HG02970 (cell line): ENCODE measurements around the gene PLA2G4A.
"Not testable (repeated sequence)": the region's sequence is repeated elsewhere in the genome, so short reads cannot be mapped to it uniquely, and the experiment has no call there.

Experiments used
- ATAC-seq: cut with Tn5 transposase; IDR thresholded peaks from one replicate; pipeline ENCODE4 v1.9.1; 2021; ENCODE audit warnings: mild to moderate bottlenecking, moderate library complexity, moderate number of reproducible peaks; ENCODE audit not compliant: unreplicated experiment, low FRiP score

The PLA2G4A gene

DNA sequence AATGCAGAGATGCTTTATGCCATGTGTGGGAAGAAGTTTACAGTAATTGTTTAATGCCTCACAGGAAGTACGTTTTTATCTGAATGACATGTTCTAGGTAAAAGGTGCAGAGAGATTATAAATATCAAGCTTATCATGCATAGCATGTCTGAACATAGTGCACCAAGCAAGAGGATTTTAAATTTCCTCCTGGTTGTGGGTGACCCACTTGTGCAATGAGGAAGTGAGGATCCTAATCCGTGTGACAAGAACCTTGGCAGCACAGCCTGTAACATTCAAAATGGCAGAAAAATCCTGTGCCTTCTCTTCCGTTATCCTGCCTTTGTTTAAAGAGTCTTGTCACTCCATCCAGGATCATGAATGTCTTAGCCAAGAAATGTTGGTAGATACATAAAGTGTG lies 75.6 kb downstream of the PLA2G4A start:
- no peak for ATAC-seq

DNA sequence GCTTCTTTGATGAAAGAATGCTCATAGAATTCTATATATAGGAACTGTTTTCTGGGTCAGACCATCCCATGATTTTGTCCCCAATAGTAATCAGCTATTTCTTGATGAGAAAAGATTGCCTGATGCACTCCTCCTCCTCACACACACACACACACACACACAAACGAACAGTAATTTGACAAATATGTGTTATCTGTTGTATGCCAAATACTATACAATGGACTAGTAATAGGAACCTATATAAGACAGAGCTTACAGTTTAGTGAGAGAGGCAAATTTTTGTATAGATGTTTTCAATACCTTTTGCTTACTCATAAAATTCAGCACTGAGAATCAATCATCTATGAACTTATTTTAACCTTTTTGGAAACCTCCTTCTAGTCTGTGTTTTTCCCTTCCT lies 76.8 kb downstream of the PLA2G4A start:
- ATAC-seq, result no peak

DNA sequence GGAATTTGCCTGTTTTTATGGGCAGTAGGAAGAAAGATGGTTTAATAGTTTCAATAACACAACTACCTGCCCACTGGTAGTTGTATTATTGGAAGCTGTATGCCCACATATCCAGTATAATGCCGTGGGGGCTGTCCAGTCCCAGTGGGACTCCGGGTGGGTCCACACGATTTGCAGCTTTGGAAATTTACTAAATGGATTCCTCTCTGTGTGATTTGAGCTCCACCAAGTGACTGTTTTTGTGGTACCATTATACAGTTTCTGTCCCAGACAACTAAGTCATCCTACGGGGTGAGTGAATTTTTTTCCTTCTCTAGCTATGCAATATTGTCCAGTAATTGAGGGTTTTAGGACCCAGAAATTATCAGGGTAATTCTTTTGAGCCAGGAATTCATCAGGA lies 86.8 kb downstream of the PLA2G4A start:
- no peak for ATAC-seq

DNA sequence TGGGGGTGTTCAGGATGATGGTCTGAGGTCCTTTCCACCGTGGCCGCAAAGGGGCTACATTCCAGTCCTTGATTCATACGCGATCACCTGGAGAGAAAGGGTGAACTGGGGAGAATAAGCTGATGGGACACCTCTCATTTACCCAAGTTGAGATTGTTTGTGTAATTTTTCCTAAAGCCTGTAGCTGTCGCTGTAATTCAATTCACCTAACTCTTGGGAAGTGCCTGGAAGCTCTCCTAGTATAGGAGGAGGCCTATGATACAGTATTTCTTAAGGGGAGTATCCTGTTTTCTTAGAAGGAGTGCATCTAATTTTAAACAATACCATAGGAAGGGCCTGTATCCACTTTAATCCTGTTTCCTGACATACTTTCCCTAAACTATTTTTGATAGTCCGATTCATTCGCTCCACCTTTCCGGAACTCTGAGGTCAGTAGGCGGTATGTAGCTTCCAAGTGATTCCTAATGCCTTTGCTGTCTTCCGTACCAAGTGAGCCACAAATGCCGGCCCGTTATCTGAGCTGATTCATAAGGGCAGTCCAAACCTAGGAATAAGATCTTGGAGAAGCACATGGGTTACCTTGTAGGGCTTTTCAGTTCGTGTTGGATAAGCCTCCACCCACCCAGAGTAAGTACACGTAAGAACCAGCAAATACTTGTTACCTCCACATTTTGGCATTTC lies 88.5 kb downstream of the PLA2G4A start:
- ATAC-seq, result not testable (repeated sequence)

DNA sequence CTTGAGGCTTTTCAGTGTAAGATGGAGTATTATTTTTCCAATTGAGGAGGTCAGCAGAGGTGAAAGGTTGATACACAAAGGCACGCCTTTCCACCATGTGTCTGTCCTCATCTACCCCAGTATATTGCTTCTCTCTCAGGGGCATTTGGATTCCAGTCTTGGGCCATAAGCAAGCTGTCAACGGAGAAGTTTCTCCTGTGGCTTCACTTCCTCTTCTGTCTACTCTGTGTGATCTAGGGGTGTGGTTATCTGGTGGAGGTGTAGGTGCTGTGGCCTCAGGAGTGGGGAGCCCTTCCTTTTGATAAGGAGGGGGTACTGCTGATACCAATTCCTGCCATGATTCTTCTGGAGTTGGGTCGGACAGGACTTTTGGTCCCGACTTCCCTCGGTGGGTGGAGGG lies 92.6 kb downstream of the PLA2G4A start:
- not testable (repeated sequence) for ATAC-seq

DNA sequence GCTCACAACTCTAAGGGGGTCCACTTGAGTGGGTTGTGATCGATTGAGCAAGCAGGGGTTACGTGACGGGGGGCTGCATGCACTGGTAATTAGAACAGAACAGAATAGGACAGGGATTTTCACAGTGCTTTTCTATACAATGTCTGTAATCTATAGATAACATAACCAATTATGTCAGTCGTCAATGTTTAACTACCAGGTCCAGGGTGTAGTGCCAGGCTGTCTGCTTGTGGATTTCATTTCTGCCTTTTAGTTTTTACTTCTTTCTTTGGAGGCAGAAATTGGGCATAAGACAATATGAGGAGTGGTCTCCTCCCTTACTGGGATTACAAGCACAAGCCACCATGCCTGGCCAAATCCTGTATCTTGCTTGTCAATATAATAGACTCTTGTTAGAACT lies 94.1 kb downstream of the PLA2G4A start:
- ATAC-seq, result not testable (repeated sequence)

DNA sequence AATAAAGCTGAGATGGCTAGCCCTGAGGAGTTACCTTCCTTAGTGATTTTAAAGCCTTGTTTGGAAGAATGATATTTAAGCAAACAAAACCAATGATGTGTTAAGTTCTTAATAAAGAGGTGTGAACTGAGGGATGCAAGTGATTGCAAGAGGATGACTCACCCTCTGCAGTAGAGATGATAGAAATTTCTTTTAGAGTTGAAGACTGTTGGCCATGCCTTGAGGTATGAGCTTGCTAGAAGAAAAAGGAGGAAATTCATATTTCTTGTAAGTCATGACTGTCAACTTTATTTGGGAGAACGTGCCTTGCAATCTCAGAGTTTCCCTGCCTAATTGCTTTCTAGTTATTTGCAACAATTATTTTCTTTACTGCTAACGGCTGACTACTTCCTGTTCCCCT lies 94.7 kb downstream of the PLA2G4A start:
- ATAC-seq, result no peak

DNA sequence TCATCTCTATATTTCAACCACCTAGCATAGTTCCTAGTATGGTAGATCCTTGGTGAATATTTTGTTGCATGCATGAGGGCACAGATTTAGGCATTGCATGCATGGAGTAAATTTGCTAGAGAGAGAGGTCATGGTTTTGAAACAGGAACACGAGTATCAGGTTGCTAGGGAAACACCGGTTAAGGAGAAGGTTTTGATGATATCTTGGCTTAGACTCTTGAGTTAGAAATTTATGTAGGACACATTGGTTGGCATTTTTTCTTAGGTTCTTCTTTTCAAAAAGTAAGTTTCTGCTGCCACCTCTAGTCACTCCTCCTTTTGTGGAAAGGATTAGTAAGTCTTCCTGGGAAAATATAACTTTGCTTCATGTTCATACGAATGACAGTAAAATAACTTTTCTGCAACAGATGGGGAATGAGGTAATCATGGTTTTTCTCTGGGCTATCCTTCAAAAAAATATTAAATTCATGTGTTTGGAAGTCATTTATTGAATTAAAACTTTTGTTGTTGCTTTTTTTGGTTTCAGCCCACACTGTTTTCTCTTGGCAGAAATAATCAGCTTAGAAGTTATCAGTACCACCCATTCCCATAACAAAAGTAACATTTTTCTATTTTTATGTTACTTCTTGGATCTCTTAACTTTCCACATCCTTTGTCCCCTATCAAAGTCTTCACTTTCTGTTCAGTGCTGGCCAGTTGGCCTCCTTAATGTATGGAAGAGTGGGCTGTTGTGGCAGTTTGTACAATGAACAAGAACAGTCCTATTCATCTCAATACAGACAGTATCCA lies 97.3 kb downstream of the PLA2G4A start:
- no peak for ATAC-seq

DNA sequence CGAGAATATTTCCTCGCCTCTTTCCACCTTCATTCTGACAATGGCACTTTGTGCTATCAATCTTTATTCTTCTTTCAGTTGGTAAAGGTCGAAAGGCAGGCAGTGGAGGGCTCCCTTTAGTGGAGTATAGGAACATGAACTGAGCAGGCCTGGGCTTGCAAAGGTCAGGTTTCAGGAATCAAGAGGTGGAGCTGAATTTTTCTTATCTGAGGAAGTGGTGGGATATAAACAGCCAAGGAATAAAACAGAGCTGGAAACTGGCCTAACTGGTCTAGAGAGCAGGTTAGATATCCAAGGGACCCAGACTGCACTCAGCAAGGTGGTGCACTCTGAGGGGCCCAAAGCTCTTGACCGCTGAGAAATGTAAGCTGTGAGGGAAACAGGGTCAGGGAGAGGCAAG lies 99.1 kb downstream of the PLA2G4A start:
- ATAC-seq, result no peak

DNA sequence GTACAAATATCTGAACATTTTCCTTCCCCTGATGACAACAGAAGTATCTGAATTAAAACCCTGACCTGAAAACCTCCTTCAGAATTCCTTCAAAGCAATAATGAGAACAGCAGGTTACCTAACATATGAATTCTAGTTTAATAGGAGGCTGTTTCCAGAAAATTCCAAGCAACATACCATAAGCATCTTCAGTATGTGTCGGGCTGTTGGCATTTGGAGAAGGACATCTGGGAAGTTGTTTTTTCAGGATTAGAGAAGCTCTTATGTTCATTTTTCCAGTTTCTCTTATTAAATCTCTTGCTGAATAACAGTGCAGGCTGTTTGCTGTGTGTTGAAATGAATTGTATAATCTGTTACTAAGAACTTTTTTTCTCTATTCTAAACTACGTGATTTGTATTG lies 101.5 kb downstream of the PLA2G4A start:
- no peak for ATAC-seq

DNA sequence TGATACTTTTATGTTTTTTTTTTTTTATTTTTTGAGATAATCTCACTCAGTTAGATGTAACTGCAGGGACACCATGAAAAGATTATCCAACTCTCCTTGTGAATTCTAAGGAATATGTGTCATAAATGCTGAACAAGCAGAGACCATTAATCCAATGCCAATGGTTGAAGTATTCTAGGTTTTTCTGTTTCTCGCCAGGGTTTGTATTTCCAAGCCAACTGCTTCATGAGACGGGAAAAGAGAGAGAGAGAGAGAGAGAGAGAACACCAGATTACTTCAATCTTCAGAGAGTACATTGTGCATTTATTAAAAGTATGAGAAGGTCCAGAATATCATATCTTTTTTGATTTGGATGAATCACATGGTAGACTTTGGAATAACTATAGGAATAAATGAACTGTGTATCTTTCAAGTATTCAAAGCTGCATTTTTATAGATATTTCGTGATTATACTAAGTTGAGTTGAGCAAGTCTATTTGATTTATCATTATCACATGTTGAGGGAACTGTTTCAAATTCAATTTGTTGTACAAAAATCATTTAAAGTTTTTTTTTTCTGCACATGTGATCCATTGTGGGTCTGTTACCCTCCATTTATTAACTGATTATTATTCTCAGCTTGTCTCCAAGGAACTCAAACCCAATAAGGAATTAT lies 108.4 kb downstream of the PLA2G4A start:
- ATAC-seq, result no peak

DNA sequence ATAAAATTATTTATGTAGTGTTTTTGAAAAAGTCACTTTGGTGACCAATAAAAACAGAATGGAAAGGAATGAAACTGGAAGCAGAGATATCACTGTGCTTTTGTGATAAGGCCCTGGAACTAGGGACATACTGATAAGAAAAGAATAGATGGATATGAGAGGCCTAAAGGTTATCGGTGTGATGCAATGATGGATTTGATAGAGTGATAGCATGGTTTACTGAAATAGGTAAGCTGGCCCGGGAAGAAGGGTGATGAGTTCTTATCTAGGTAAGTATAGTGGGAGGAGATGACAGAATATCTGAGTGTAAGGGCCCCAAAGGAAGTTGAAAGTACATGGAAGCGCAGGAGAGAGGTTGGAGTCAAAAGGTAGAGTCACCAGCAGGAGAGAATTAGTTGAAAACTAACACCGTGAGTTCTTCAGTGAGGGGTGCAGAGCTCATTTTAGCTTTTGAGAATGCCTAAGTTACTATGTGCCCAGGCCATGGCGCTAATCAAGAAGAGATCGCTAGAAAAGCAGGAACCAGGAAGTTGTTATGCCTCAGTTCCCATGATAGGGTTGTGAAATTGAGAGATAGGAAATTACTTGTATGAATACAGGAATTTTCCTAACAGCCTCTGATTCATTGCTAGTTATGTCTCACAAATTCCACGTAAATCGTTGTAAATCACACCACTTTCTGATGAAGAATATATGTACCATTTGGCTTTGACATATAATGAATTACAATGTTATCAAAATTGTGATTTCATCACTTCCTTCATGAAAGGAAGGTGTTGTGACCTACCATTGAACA lies 115.3 kb downstream of the PLA2G4A start:
- no peak for ATAC-seq

DNA sequence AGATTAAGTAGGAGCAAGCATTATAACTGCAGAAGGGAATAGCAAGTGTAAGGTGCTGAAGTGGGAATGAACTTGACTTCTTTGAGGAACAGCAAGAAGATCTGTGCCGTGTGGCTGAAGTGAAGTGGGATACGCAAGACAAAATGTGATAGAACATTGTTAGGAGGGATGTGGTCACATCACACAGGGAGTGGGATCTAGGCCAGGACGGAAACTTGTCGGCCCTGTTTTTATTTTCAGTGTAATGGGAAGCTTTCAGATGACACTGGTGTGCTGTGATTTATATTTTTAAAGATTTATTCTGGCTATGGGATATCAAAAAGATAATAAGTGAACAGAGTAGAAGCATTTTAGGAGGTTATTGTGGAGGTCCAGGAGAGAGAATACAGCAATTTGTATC lies 116.4 kb downstream of the PLA2G4A start:
- no peak for ATAC-seq

DNA sequence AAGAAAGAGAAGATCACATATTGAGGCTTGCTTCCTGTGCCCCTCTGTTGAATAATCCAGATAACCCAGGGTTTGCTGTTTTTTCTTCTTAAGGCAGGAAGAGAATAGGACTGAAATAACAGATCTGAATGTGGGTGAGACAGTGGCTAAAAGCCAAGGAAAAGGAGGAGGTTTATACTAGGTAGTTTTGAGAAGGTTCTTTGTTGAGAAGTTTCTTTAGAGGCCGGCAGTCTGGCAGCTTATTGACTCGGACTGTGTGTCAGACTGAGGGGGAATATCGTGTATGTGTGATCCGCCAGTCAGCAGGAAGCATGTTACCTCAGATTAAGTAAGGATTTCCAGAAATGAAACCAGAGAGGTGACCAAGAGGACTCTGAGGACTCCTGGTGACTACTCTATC lies 119.8 kb downstream of the PLA2G4A start:
- ATAC-seq, result no peak

DNA sequence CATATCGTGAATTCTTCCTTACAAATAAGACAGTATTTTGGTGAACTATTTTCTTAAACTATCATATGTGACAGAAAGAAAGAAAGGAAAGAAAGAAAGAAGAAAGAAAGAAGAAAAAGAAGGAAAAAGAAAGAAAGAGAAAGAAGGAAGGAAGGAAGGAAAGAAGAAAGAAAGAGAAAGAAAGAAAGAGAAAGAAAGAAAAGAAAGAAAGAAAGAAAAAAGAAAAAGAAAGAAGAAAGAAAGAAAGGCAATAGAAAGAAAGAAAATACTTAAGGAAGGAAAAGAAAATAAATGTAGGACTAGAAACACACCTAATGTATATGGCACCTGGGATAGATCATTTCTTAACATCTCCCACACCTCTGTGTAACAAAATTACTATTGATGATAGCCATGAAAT lies 120.4 kb downstream of the PLA2G4A start:
- ATAC-seq, result no peak

DNA sequence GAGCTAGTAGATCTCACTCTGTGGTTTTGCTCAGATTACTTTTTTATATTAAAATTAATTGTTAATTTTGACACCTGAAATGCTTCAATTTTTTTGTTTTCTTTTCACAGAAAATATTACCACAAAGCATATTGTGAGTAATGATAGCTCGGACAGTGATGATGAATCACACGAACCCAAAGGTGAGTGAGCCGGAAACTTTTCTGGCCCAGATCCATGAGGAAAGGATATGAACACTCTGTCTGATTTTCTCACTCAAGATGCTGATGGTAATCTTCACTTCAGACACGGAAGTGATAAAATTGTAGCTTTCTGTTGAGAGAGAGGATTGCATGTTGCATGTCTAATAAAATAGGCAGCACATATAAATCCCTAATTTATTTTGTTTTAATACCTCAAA lies 121.8 kb downstream of the PLA2G4A start:
- no peak for ATAC-seq

DNA sequence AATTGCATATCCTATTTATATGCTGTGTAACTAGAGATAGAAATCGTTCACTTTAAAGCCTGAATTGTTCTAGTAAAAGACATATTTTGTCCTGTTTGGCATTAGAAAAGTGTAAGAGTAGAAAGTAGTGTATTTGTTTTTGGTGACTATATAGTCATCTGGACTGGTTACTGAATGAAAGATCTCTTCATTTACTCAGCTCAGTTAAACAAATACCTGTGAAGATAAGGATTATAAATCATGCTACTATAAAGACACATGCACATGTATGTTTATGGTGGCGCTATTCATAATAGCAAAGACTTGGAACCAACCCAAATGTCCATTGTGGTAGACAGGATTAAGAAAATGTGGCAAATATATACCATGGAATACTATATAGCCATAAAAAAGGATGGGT lies 125.1 kb downstream of the PLA2G4A start:
- ATAC-seq, result no peak

DNA sequence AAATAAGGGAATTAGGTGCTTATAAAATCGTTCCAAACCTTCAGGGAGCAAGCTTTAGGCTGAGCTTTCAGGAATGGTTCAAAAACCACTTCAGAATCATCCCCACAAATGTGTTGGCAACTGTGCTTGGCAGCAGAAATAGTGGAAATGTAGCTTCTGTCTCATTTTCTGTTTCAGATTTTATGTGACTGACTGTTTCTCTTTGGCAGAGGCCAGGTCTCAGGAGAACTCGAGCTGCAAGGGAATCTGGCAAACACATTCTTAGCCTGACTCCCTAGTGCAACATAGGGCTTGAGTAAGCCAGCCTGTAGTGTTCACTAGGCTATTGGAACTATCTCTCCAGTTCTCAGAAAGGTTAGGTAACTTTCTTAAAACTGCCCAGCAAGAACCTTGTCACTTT lies 128.6 kb downstream of the PLA2G4A start:
- no peak for ATAC-seq

DNA sequence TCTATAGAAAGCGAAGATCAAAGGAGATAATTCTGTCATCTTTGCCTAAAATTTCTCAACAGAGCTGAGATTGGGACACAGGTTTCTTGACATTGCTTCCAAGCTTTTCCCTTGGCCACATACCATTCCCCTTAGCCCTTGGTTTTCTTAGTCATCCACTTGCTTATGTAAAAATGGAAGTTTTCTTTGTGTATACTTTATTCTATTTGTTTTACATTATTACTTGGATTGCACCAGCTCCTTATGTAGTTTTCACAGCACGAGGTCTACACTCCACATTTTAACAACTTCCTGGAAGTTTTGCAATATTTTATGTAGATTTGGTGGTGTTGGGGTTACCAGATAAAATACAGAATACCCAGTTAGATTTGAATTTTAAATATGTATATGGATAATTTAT lies 129.8 kb downstream of the PLA2G4A start:
- ATAC-seq, result no peak

DNA sequence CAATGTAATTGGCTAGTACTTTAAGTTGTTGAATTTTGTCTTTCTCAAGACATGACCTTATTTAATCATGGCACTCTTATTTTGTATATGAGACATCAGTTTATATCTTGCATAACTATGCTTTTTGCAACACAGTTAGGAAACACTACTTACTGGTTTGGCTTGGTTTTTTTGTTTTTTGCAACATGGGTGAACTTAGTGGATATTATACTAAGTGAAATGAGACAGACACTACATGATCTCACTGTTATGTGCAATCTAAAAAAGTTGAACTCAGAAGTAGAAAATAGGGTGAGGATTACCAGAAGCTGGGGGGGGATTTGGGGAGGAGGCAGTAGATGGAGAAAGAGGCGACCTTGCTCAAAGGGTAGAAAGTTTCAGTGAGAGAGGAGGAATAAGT lies 132.1 kb downstream of the PLA2G4A start:
- ATAC-seq, result no peak

DNA sequence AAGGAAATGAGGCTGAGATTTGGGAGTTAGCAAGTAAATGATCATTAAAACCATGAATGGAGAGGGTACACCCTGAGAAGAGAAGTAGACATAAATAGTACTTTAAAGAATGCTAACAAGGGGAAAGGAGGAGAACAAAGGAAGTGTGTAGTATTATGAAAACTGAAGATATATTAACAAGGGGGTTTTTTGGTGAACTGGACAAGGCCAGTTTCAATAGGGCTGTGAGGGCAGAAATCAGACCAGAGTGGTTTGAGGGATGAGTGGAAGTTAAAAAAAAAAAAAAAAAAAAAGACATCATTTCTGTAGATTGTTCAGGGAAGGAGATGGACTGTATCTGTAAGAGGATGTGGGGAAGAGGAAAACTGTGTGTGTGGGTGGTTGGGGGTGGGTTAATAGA lies 137.1 kb downstream of the PLA2G4A start:
- no peak for ATAC-seq
